Activated naive CD4-positive, alpha-beta T cell treated with anti-CD3 and anti-CD28 coated beads for 36 hours (primary cell): ENCODE data around the gene ADAMTSL4. TPM values are rescaled to one million over a fixed set of nuclear protein-coding genes. Genes with fewer than 3 reads are reported as not detected.

Source experiments
- CTCF ChIA-PET: fragments of 350-600 bp; sonication (Branson Sonifier 250); formaldehyde crosslinking; loops from one replicate; lab custom pipeline; 2021; ENCODE audit warnings: antibody characterized with exemption; lab: Charles Lee
- DNase-seq: peaks from one replicate; pipeline ENCODE4 v3.0.0-alpha.2; 2020
- H3K27ac Mint-ChIP-seq: one replicate; pipeline ENCODE4 v1.8.0; 2021; ENCODE audit warnings: mild to moderate bottlenecking, mixed read lengths
- H3K27me3 Mint-ChIP-seq: one replicate; pipeline ENCODE4 v1.8.0; 2021; ENCODE audit warnings: low read depth, mixed read lengths
- H3K36me3 Mint-ChIP-seq: one replicate; pipeline ENCODE4 v1.8.0; 2021; ENCODE audit warnings: low read depth, mixed read lengths
- H3K4me1 Mint-ChIP-seq: one replicate; pipeline ENCODE4 v1.8.0; 2021; ENCODE audit warnings: low read depth, mixed read lengths
- H3K4me3 Mint-ChIP-seq: one replicate; pipeline ENCODE4 v1.8.0; 2021; ENCODE audit warnings: mild to moderate bottlenecking, moderate library complexity, mixed read lengths
- H3K9me3 Mint-ChIP-seq: one replicate; pipeline ENCODE4 v1.8.0; 2021; ENCODE audit warnings: mixed read lengths
- intact Hi-C: fragments of 100-400 bp; cut with micrococcal nuclease; formaldehyde crosslinking; loops from one replicate; pipeline ENCODE4 v1.15.1; 2023
- total RNA-seq, 2 experiments: library from RNA; stranded (reverse); gene quantifications; one replicate each; pipeline ENCODE4 v1.2.3, GENCODE V29; 2021

Gene ADAMTSL4
- total RNA-seq, 2 experiments from 2014 or later = 1.3 to 2.0 TPM

GRCh38 chr1:150515328-150516049, 33.7 kb upstream of the ADAMTSL4 start, which contains the start of gene FALEC:
TSS of gene FALEC (plus strand) at chr1:150515752.
- peaks cover 9% of the 10 kb centered on the region for H3K4me1 Mint-ChIP-seq
- CTCF ChIA-PET = interaction anchor here (0.5 to 2.8 kb wide), 12 partner anchors 15 to 259 kb away, joined by 3 to 10 read pairs (median 3); no protein-coding TSS in a partner anchor
- intact Hi-C loops = loop anchor here (1.0 to 5.0 kb wide), 4 partner anchors 28 to 279 kb away; partner anchors contain the start of genes ANP32E and TARS2
- no peaks in the 10 kb centered on the region for H3K27me3 Mint-ChIP-seq
- H3K9me3 Mint-ChIP-seq = no peaks in the 10 kb centered on the region
- peak; percentile 91 for DNase-seq
- H3K27ac Mint-ChIP-seq = peak within 1 kb of the TSS; percentile 20
- H3K4me3 Mint-ChIP-seq = peak within 1 kb of the TSS; percentile 90
- peaks cover 3% of the 10 kb centered on the region for H3K36me3 Mint-ChIP-seq

DNA sequence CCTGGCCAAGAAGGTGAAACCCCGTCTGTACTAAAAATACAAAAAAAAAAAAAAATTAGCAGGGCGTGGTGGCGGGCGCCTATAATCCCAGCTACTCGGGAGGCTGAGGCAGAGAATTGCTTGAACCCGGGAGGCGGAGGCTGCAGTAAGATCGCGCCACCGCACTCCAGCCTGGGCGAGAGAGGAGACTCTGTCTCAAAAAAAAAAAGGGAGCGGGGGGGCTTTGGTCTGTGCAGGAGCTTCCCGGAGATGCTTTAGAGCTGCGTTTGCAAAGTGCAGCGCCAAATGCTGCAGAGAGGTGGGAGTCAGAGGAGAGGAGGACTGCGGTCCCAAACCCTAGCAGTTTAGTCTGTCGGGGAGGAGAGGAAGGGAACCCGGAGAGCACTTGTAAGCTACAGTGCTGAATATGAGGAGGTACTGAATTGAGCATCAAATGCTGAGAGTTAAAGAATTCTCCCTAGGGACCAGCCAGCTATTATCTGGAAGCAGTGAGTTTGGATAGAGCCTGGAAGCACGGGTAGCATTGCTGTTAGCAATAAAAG, 33.1 kb upstream of the ADAMTSL4 start:
- H3K27me3 Mint-ChIP-seq = no peaks in the 10 kb centered on the region
- intact Hi-C loops = loop anchor here (5.0 kb wide), 1 partner anchor 54 kb away; no protein-coding TSS in a partner anchor
- no peak overlapping the region for H3K27ac Mint-ChIP-seq
- H3K36me3 Mint-ChIP-seq = peaks cover 3% of the 10 kb centered on the region
- H3K4me1 Mint-ChIP-seq = peaks cover 9% of the 10 kb centered on the region
- peak overlapping the region; percentile 90 for H3K4me3 Mint-ChIP-seq
- DNase-seq = peak; percentile 14
- no peaks in the 10 kb centered on the region for H3K9me3 Mint-ChIP-seq
- CTCF ChIA-PET = interaction anchor here (0.6 to 2.8 kb wide), 13 partner anchors 15 to 460 kb away, joined by 3 to 10 read pairs (median 3); no protein-coding TSS in a partner anchor

DNA sequence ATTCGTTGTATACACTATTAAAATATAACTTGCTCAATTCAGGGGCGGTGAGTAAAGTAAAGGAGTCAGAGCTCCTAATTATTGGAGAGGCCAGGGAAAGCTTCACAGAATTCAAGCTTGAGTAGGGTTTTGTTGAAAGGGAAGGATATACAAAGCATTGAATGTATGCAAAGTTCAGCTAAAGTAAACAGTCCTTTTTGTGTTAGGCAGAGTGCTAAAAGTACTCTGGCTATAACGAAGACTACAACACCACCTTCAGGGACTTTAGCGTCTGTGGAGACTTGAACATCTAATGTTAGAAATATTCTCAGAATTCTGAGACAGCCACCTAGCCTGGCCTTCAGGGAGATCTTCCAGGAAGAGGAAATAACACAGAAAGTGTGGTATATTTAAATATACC, 32.6 kb upstream of the ADAMTSL4 start:
- Mint-ChIP-seq H3K9me3 (no peaks in the 10 kb centered on the region), H3K27me3 (no peaks in the 10 kb centered on the region), H3K4me1 (peaks cover 9% of the 10 kb centered on the region), H3K36me3 (peaks cover 3% of the 10 kb centered on the region), H3K4me3 (peak overlapping the region; percentile 90), H3K27ac (no peak overlapping the region)
- intact Hi-C loops = loop anchor here (5.0 kb wide), 1 partner anchor 54 kb away; no protein-coding TSS in a partner anchor
- CTCF ChIA-PET = interaction anchor here (0.7 to 2.8 kb wide), 11 partner anchors 14 to 459 kb away, joined by 3 to 10 read pairs (median 3); no protein-coding TSS in a partner anchor
- DNase-seq = no peak

DNA sequence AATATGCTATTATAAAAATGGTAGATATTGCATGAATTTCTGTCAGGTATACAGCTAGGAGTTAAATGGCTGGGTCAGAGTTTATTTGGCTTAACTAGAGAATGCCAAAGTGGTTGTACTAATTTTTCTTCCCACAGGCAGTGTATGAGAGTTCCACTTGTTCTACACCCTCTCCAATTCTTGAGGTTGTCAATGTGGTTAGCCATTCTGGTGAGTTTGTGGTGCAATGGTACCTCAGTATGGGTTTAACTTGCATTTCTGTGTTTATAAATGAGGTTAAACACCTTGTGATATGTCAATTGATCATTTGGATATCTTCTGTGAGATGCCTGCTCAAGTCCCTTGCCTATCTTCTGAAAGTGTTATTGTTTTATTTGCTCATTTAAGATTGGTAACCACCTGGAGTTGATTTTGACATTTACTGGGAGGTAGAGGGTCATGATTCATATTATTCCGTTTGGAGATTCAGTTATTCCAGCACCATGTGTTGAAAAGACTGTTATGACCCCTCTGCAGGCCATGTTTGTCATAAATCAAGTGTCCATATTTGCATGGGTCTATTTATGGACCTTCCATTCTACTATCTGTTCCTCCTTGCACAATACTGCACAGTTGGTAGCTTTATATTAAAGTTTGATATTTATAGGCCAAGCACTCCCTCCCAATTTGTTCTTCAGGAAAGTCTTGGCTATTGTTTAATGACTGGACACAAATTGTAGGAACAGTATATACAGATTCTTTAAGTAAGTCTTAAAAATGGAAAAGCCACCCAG, 27.8 kb upstream of the ADAMTSL4 start:
- intact Hi-C loops = no loop called here
- Mint-ChIP-seq H3K4me3 (no peak overlapping the region), H3K27ac (no peak overlapping the region), H3K9me3 (no peaks in the 10 kb centered on the region), H3K36me3 (no peaks in the 10 kb centered on the region), H3K27me3 (no peaks in the 10 kb centered on the region), H3K4me1 (peaks cover 5% of the 10 kb centered on the region)
- CTCF ChIA-PET = no interaction called here
- no peak for DNase-seq

- Mint-ChIP-seq H3K9me3 (no peaks in the 10 kb centered on the region), H3K36me3 (no peaks in the 10 kb centered on the region), H3K27me3 (no peaks in the 10 kb centered on the region), H3K27ac (no peak overlapping the region), H3K4me3 (no peak overlapping the region), H3K4me1 (no peaks in the 10 kb centered on the region)
- intact Hi-C loops = no loop called here
- CTCF ChIA-PET = interaction anchor here (0.6 to 0.7 kb wide), 2 partner anchors 92 to 432 kb away, joined by 4 to 5 read pairs; no protein-coding TSS in a partner anchor
- no peak for DNase-seq
Observed at GRCh38 chr1:150525348-150525747, 23.9 kb upstream of the ADAMTSL4 start.

DNA sequence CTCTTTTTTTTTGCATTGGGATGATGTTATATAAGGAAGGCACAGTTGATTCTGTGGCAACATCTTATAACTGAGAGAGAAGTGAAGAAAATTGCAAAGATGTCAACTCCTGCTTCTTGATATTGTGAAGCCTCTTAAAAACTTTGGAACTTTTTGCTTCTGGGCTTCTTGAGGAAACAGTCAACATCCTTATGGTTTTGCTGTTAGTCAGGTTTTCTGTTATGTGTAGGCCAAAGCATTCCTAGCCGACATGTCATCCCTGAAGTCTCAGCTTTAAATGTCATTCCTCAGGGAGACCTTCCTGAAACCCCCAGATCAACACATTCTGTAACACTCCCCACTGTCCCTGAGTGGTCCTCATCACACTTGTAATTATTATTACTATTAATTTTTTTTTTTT, 21.0 kb upstream of the ADAMTSL4 start:
- H3K9me3 Mint-ChIP-seq = no peaks in the 10 kb centered on the region
- no peaks in the 10 kb centered on the region for H3K27me3 Mint-ChIP-seq
- peaks cover 2% of the 10 kb centered on the region for H3K4me1 Mint-ChIP-seq
- CTCF ChIA-PET = interaction anchor here (0.6 to 1.2 kb wide), 2 partner anchors 63 to 344 kb away, joined by 3 to 6 read pairs; no protein-coding TSS in a partner anchor
- no peak overlapping the region for H3K27ac Mint-ChIP-seq
- H3K4me3 Mint-ChIP-seq = no peak overlapping the region
- intact Hi-C loops = no loop called here
- DNase-seq = no peak
- H3K36me3 Mint-ChIP-seq = no peaks in the 10 kb centered on the region

DNA sequence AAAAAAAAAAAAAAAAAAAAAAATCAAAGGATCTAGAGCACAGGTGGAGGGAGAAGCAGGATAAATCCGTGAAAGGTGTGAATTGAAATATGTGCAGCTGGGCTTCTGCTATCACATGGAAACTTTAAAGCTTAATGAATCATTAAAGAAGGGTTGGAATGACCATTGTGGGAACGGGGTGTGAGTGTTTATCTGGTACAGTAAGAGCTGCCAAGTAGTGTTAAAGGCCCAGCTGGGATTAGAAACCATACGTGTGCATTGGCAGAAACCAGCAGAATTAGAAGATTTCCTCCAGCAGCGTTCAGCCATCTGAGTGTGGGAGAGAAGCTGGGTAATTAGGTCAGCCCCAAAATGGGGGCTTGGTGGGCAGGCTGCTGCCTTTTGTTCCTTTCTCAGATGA, 20.2 kb upstream of the ADAMTSL4 start:
- Mint-ChIP-seq H3K4me3 (no peak overlapping the region), H3K27ac (no peak overlapping the region), H3K27me3 (no peaks in the 10 kb centered on the region), H3K9me3 (no peaks in the 10 kb centered on the region), H3K4me1 (peaks cover 2% of the 10 kb centered on the region), H3K36me3 (no peaks in the 10 kb centered on the region)
- intact Hi-C loops = no loop called here
- CTCF ChIA-PET = interaction anchor here (1.3 kb wide), 1 partner anchor 31 kb away, joined by 3 read pairs; no protein-coding TSS in a partner anchor
- DNase-seq = no peak

- no peaks in the 10 kb centered on the region for H3K27me3 Mint-ChIP-seq
- H3K4me3 Mint-ChIP-seq = no peak overlapping the region
- no peaks in the 10 kb centered on the region for H3K36me3 Mint-ChIP-seq
- no peak overlapping the region for H3K27ac Mint-ChIP-seq
- CTCF ChIA-PET = interaction anchor here (0.7 to 2.8 kb wide), 3 partner anchors 14 to 21 kb away, joined by 3 to 14 read pairs (median 8); no protein-coding TSS in a partner anchor
- H3K4me1 Mint-ChIP-seq = peaks cover 2% of the 10 kb centered on the region
- intact Hi-C loops = no loop called here
- no peak for DNase-seq
- no peaks in the 10 kb centered on the region for H3K9me3 Mint-ChIP-seq
Observed at GRCh38 chr1:150530491-150531159, 18.6 kb upstream of the ADAMTSL4 start.

DNA sequence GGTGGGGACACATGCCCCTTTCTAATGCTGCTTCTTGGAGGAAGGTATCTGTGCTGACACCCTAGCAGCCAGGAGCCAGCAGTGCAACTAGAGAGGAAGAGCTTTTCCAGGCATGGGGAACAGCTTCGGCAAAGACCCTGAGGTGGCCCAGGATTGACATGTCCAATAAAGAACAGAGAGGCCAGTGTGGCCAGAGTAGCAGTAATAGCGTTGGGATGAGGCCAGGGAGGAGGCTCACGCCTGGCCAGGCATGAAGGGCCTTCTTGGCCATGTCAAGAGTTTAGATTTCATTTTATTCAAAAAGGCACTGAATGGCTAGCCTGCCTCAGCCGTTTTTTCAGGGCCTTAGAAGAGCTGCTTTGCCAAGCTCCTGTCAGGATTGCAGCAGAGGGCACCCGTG, 16.3 kb upstream of the ADAMTSL4 start:
- H3K27ac Mint-ChIP-seq = no peak overlapping the region
- no peak for DNase-seq
- H3K4me1 Mint-ChIP-seq = peaks cover 2% of the 10 kb centered on the region
- H3K36me3 Mint-ChIP-seq = no peaks in the 10 kb centered on the region
- H3K9me3 Mint-ChIP-seq = no peaks in the 10 kb centered on the region
- H3K27me3 Mint-ChIP-seq = peaks cover 3% of the 10 kb centered on the region
- CTCF ChIA-PET = interaction anchor here (0.6 to 2.8 kb wide), 19 partner anchors 12 to 937 kb away, joined by 3 to 14 read pairs (median 4); partner anchors contain the start of gene FALEC
- intact Hi-C loops = loop anchor here (1.0 kb wide), 2 partner anchors 69 to 278 kb away; no protein-coding TSS in a partner anchor
- no peak overlapping the region for H3K4me3 Mint-ChIP-seq

DNA sequence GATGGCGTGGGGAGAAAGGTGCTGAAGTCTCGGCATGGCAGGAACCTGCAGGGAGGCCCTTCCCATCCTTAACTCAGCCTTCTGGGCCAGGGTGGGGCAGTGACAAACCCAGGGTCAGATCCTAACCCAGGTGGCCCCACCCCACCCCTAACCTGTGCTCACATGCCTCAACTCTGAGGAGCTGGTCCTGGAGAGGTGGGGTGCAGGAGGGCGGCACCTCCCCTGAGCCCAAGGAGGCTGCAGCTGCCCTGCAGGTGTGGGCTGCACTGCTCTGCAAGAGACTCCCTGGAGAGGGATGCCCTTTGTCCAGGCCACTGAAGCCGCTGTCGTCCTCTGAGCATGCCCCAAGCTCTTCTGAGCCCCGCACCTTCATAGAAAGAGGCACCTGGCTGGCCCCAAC, 15.2 kb upstream of the ADAMTSL4 start:
- CTCF ChIA-PET = interaction anchor here (0.8 to 1.8 kb wide), 3 partner anchors 14 to 278 kb away, joined by 3 to 4 read pairs (median 3); no protein-coding TSS in a partner anchor
- no peak for DNase-seq
- H3K27ac Mint-ChIP-seq = no peak overlapping the region
- H3K27me3 Mint-ChIP-seq = peaks cover 3% of the 10 kb centered on the region
- intact Hi-C loops = no loop called here
- H3K9me3 Mint-ChIP-seq = no peaks in the 10 kb centered on the region
- no peaks in the 10 kb centered on the region for H3K36me3 Mint-ChIP-seq
- H3K4me3 Mint-ChIP-seq = no peak overlapping the region
- peaks cover 2% of the 10 kb centered on the region for H3K4me1 Mint-ChIP-seq

- Mint-ChIP-seq H3K9me3 (no peaks in the 10 kb centered on the region), H3K27me3 (peaks cover 3% of the 10 kb centered on the region), H3K36me3 (no peaks in the 10 kb centered on the region), H3K4me3 (no peak overlapping the region), H3K4me1 (peaks cover 2% of the 10 kb centered on the region), H3K27ac (no peak overlapping the region)
- DNase-seq = no peak
- intact Hi-C loops = no loop called here
- CTCF ChIA-PET = no interaction called here
Observed at GRCh38 chr1:150535511-150536287, 13.5 kb upstream of the ADAMTSL4 start.
